Stimulated activated CD4-positive, alpha-beta T cell treated with anti-CD3 and anti-CD28 coated beads, Interleukin-4, amount 100 ng/mL, for 4 hours (primary cell): Measurements from ENCODE around the gene RFX4.

Experiments used
- DNase-seq, 2 experiments: peaks; one replicate each; pipeline ENCODE4 v3.0.0-alpha.2; 2020

Gene RFX4

DNA sequence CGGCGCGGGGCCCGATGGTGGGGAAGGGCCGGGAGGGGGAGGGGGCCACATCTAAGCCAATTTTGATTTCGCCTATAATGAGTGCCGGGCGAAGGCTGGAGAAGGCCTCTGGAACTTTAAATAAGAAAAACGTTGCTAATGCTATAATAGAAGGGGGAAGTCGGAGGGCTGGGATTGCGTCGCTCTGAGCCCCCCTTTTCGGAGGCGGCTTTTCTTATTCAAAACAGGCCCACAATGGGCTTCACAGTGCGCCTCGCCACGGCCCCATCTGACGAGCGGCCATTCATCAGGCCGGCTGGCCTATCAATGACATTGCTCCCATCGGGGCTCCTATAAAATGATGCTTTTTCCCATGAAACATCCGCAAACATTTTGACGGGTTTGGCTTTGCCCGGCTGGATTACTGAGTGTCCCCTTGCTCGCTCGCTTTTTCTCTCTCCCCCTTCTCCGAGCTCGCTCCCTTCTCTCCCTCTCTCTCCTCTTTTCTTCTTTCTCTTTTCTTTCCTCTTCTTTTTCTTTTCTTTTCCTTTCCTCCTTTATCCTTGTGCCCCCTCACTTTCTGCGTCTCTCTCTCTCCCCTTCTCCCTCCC is at the start of gene RFX4:
Gene RFX4 (plus strand): TSS at position 364 of the 590 bp plus-strand sequence. CDS start 317 bp downstream, outside the sequence.
- DNase-seq: no peak

DNA sequence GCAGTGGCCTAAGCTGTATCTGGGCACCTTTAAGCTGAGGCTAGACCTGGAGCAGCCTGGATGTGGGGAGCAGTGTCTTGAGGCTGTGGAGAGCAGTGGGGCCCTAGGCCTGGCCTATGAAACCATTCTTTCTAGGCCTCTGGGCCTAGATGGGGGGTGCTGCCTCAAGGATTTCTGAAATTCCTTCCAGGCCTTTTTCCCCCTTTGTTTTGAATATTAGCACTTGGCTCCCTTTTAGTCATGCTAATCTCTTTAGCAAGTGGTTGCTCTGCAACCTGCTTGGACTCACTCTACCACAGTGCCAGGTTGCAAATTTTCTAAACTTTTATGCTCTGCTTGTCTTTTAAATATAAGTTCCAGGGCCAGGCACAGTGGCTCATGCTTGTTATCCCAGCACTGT is 41.6 kb upstream of the RFX4 start:
- DNase-seq: no peak

DNA sequence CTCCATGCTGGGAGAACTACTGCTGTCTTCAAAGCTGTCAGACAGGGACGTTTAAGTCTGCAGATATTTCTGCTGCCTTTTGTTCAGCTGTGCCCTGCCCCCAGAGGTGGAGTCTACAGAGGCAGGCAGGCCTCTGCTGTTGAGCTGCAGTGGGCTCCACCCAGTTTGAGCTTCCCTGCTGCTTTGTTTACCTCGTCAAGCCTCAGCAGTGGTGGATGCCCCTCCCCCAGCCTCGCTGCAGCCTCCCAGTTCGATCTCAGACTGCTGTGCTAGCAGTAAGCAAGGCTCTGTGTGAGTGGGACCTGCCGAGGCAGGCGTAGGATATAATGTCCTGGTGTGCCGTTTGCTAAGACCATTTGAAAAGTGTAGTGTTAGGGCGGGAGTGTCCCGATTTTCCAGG is 31.4 kb upstream of the RFX4 start:
- DNase-seq: no peak

DNA sequence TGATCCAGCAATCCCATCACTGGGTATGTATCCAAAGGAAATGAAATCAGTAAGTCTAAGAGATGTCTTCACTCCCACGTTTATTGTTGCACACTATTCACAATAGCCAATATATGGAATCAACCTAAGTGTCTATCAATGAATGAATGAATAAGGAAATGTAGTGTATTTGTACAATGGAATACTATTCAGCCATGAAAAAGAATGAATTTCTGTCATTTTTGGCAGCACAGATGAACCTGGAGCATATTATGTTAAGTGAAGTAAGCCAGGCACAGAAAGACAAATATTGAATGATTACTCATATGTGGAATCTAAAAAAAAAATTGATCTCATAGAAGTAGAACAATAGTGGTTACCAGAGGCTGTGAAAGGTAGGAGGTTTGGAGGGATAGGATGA is 30.6 kb upstream of the RFX4 start:
- DNase-seq: no peak

DNA sequence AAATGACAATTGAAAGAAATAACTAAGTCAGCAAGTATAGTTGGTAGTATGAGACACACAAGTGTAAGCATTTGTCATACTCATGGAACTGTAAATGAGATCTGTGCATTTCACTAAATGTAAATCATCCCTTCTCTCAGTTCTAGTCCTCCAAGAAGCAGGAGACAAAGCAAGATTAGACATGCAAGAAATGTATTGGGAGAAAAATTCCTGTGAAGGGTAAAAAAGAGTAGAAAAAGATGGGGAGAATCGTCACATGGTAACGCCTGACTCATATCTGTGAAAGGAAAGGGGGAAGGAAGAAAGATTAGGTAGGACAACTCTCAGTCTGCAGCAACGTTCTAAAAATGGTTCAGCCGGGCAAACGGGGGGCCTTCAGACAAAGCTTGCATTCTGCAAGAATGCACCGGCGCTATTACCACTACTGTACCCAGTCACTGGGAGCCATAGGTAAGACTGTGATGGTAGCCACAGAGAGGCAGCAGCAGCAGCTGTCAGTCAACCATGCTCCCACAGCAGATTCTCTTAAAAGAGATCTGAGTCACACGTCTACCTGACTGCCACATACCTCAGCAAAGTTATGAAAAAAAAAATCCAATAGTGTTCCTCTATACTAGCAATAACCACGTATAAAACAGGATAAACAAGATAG is 18.0 kb upstream of the RFX4 start:
- no peak for DNase-seq

DNA sequence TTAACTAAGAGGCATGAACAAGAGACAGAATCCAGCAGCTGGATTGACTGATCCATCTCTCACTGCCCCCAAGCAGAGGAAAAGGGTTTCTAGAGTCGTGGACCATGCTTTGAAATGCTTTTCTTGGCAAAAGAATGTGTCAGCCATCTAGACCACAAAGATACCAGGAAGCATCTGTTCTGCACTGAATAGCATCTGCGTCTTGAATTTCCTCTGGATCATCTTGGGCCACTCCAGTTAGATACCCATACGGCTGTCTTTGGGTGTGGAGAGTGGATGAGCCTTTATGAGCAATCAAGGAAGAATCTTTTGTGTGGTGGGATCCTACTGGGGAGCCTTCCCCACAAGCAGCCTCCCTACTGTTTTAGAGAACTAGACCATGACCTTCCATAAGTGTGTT is 16.0 kb upstream of the RFX4 start:
- DNase-seq: no peak

DNA sequence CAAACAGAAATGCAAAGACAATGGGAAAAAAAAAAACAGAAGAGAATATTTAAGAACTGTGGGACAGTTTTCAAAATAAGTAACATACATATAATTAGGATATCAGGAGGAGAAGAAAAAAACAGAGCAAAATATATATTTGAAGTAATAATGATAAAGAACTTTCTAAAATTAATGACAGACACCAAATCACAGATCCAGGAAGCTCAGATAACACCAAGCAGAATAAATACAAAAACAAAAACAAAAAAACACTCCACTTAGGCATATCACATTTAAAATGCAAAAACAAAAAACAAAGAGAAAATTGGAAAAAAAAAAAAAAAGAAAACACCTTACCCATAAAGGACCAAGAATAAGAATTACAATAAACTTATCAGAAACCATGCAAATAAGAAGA is 9.6 kb upstream of the RFX4 start:
- no peak for DNase-seq

DNA sequence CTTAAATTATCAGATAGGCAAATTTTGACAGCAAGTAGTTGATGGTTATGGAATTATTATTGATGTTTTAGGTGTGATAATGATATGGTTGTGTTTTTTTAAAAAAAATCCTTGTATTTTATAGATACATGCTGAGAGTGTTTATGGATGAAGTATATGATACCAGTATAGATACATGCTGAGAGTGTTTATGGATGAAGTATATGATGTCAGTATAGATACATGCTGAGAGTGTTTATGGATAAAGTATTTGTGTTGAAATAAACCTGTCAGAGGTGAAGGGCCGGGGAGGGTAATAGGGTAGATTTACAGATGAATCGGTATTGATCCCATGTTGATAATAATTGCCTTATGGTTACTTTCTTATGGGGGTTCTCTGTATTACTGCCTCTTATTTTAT is 6.0 kb upstream of the RFX4 start:
- no peak for DNase-seq

DNA sequence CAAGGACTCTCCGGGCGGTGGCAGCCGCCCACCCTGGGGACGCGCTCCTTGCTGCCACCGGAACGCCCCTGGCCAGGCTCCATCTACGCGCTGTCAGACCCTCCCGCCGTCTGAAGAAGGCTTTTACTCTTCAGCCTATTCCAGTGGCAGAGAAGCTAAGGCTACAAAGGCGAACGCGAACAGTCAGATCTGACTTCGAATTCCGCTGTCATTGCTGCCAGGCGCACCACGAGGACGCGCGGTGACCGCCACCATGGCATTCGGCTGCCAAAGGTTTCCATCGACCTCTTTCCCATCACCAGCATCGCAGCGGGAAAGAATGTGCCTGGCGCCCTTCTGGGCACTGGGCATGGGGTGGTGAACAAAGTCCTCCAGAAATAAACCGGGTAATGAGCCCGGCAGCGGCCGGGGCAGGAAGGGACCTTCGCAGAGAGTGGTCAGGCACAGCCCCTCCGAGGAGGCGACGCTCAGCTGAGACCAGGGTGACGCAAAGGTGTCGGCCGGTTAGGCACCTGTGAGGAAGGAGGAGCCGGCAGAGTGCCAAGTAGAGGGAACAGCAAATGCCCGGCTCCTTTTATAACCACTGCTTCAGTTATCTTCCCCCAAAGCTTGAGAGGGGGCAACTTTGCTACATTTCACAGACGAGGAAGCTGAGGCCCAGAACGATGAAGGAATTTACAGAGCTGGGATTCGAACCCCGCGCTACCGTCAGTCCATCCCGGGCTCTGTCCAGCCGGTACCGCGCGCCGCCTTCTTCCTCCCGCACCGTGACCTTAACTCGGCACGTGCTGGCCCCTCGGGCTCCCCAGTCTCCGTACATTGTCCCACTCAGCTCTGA is 1.9 kb upstream of the RFX4 start:
- DNase-seq: no peak

DNA sequence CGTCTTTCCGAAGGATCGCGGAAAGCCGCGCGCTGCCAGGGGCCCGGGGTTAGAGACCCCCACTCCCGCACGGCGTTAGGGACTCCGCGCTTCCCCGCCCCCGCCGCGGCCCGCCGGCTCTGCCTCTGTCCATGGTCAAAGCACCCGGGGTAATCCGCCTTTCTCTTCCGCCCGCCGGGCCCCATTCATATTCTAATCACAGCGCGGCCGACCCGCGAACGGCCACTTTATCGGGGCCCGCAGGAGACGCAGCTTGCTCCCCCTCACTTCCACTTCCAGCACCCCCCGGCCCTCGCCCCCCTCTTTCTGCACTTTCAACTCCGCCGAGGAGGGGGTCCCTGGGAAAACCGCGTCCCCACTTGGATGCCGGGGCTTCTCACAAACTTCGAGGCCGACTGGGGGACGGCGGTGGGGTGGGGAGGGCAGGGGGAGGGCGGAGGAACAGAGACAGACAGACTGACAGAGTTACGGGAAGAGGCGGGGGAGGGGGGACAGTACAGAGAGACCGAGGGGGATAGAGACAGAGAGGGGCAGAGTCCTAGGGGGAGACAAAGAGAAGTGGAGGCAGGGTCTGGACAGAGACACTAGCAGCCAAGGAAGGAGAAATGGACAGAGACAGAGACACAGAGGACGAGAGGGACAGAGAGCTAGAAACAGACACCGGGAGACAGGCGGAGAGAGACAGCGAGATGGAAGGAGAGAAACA is 1.1 kb upstream of the RFX4 start:
- no peak for DNase-seq

DNA sequence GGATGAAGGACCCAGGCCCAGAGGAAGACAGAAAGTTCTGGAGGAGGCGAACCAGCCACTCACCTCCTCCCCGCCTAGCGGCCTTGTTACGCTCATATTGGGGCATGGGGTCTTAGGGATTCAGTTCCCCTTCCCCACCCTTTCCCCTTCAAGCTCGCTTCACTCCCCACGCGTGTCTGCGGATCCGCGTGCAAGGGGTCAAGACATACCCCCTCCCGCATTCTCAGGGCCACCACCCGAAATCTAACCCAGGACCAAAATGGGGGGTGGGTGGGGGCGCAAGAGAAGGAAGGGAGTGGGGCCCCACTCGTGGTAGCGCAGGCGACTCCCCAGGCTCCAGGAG is 584 bp upstream of the RFX4 start:
- no peak for DNase-seq

DNA sequence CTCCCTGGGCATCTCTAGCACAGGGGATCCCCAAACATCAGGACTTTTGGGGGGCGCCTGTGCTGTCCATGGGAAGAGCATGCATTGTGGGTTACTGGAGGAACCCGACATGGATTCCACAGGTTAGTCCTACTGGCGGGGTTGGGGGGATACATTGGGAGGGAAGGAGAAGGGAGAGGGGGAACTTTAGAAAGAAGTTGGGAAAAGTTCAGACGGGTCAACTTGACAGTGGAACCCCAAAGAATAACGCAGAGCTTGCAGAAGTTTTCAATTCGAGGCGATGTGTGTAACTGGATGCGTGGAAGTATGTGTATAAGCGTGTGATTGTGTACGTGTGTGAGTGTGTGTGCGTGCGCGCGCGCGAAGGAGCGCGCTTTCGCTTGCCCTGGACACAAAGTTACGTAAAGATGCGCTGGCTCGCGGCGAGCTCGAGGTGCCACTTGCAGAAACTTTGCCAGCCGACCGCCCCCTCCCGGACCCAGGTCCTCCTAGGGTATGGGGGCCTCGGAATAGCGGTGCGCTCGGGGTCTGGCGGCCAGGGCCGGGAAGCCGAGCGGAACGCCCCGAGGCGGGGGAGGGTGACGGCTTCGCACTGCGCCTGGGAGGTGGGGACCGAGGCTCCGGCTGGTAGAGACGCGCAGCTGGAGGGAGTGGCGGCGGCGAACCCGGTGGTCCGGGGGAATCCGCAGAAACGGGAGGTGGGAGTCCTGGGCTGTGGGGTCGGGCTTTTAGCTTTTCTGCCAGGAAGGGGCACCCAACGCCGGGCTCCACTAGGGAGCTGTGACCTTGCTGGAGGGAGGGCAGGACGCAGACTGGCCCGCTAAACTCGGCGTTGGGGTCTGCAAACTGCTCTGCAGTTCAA is 669 bp downstream of the RFX4 start:
- DNase-seq: no peak

DNA sequence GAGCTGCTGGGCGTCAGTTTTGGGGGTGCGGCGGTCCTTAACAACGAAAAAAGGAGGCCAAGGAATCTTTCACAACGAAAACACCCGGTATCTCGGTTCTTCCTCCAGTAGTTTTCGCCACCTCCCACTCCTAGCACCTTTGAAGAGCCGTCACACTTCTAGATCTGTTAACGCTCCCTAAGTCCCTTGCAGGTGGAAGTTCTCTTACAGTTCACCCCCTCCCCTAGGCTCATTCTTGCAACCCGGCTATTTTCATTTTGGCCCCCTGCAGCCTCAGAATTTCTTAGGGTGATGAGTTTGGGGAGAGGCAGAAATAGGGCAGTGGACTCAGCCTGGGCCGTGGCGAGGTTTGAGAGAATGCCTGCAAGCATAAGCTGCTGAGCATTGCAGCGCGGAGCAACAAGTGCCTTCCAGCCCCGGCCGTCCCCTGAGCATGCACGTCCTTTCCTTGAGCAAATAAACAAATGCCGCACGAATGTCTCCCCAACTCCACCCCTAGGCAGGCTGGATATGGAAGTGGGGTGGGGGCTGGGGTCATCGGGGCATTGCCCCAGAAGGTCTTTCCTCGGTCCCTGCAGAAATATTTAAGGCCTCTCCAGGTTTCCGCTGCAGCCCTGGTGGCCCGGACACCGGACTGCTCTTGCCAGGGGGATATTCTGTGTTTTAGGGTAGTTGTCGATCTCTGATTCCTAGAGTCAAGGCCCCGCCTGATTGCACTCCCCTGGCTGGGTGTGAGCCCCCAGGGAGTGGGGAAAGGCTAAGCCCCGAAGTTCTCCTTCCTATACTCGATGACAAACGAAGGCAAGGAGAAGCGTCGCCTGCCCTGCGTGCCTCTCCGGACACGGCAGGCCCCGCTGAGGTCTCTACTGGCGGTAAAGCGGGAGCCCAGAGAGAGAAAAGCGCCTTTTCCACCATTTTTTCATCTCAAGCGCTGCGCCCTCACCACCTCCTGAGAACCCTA is 1.6 kb downstream of the RFX4 start:
- no peak for DNase-seq

DNA sequence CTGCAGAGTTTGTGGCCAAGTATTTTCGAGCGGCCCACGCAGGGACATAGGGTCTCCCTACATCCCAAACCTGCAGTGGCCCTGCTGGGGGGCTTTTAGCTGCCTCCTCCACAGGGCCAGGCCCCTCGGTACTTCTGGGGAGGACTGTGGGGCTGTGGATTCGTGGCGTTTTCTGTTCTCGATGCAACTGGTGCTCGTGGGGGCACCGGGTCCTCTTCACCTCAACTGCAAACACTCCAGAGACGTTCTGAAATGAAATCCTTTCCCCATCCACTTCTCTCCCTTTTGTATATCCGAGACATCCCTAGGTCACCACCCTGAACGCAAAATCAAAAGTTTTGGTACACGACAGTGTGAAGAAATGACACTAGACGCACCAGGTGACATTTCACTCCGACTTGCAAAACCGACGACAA is 2.3 kb downstream of the RFX4 start:
- DNase-seq: no peak

DNA sequence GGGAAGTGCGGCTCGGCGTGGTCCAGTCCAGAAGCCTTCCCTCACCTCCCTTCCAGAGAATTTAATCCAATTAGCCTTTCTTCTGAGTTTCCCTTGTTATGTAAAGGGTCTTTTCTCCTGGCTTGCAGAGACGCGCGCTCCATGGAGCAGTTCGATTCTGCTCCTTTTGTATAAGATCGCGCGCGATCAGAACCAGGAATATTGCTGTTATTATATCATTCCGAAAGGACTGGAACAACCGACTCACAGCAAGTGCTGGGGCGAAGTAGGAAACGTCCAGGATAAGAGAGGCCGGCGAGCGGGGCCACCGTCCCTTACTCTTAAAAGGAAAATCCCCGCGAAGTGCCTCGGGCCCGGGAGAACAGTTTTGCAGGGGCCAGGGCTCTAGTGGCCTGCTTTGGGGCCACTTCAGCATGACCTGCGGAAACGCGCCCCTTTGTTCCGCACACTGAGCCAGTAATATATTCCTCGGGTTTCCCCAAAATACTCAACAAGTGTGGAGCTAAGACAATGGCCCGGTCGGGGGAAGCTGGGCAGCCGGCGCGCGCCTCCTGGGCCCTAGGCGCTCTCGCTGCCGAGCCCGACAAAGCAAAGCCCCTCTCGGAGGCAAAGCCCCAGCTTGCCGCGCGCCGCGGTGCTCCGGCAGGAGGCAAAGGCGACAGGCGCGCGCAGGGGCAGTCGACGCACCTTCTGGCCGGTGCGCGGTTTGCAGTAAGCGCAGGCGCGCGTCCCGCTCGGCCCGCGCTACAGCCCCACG is 2.9 kb downstream of the RFX4 start:
- no peak for DNase-seq

DNA sequence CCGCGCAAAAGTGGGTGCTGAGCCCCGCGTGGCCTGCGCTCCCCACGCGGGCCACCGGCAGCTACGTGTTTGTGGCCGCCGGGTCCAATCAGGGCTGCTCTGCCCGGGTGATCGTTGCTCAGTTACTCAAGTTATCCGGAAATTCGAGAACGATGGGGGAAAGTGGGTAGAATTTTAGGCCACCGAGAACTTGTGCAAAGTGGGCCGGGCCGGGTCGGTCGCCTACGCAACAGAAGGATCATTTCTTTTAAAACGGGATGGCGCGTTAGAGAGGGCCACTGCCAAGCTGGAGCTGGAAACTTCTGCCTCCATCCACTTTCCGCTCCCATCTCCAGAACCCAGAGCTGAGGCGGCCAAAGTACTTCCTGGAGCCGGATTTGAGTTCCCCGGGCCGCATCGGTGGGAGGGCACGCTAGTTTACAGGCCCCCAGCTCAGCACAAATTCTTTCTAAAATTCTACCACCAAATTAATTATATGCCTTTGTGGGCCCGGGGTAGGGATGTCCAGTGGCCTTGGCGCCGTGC is 3.5 kb downstream of the RFX4 start:
- DNase-seq: no peak

DNA sequence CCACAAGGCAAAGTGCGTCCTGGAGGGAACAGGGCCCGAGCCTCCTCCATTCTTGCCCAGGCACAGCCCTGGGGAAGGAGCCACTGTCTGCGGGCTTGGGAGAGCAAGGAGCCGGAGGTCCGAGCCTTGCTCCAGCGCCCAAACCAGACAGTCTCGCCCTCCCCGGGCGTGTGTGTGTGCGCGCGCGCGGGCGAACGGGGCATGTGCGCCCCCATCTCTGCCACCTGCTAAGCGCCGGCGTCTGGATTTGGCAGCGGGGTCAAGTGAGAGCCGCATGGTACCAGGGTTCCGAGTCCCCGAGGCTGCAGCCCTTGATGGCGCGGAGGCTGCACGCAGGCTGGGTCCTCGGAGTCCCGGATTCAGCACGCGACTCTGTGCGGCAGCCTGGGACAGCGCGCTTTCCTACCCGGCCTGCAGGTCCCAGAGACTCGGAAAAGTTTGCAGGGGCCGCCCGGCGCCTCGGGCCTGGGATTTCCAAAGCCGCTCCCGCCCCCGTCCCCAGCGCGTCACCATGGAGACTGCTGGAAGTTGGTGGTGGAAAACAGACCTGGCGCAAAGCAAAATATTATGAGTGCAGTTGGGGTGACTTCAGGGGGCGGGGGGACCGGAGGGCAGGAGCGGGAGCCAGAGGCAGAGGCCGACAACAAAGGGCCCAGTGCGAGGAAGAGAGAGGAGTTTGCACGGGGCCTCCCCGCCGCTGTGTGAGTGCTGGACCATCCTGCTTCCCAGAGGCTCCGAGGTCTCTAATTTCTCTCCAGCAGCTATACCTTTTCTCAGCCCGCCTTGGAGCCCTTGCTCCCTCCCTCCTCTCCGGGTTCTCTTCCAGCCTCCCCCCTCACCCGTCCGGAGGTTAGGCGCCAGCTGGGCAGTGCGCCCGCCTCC is 4.2 kb downstream of the RFX4 start:
- no peak for DNase-seq

DNA sequence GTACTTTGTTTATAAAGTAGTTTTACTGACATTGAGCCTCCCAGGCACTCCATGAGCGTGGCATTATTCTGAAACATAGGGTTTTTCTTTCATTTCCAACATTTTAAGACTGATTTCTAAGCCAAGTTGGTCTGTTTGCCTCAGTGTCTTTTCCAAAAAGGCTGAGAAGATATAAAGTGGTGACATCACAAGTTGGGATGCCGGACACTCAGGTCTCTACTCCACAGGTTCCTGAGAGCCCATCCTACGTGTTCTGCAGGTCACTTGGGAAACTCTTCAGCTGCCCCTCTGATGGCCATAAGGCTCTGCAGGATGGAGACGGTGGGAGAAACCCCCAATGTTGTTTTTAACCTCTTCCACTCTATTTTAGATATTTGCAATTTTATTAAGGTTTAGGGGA is 6.0 kb downstream of the RFX4 start:
- DNase-seq: no peak

DNA sequence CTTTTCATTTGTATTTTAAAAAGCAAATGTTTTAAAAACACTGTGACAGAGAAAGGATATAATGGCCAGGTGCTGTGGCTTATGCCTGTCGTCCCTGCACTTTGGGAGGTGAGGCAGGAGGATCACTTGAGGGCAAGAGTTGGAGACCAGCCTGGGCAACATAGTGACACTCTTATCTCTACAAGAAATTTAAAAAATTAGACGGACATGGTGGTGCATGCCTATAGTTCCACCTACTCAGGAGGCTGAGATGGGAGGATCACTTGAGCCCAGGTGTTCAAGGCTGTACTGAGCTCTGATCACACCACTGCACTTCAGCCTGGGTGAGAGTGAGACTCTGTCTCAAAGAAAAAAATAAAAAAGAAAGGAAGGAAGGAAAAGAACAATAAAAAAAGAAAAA is 7.8 kb downstream of the RFX4 start:
- DNase-seq: no peak
